ENCODE data around the gene RASA3. TPM values are rescaled to one million over a fixed set of nuclear protein-coding genes. Genes with fewer than 3 reads are reported as not detected.

RASA3 gene
- total and polyA plus RNA-seq, 2 donors (not counting 3 experiments of a cell fraction or from before 2014, with no cell fraction given): 26.5 to 53.8 TPM

- no peaks in the 10 kb centered on the region for H4K20me1 ChIP-seq (replicated peaks; ENCODE audit: control insufficient read depth, extremely low read depth, insufficient read depth, low read length)
- H3K27me3 ChIP-seq (ENCODE audit: control insufficient read depth in 2 of 2, insufficient read depth in 2 of 2, low read length in 2 of 2): peaks cover 0 to 3% of the 10 kb centered on the region in 2 experiments
- H3K4me3 ChIP-seq (replicated peaks in 1 of 3; ENCODE audit: insufficient read depth in 1 of 3, low read depth in 1 of 3, low read length in 3 of 3): no peak overlapping the region
- dilution Hi-C loops (cut with MboI; ENCODE audit: extremely low pct_ligation_motif_present, low sequenced_read_pairs) (no loop called here), intact Hi-C loops (cut with micrococcal nuclease) (loop anchor here (5.0 kb wide), 1 partner anchor 78 kb away; the partner anchor contains the start of gene GAS6)
- H3K4me2 ChIP-seq (ENCODE audit: insufficient read depth, low read length): no peak overlapping the region
- no peak overlapping the region for H2AFZ ChIP-seq (ENCODE audit: low read depth, low read length)
- H3K9ac ChIP-seq (replicated peaks; ENCODE audit: extremely low read depth, insufficient read depth, low read length): no peak overlapping the region
- TF ChIP-seq, protein P1, sequence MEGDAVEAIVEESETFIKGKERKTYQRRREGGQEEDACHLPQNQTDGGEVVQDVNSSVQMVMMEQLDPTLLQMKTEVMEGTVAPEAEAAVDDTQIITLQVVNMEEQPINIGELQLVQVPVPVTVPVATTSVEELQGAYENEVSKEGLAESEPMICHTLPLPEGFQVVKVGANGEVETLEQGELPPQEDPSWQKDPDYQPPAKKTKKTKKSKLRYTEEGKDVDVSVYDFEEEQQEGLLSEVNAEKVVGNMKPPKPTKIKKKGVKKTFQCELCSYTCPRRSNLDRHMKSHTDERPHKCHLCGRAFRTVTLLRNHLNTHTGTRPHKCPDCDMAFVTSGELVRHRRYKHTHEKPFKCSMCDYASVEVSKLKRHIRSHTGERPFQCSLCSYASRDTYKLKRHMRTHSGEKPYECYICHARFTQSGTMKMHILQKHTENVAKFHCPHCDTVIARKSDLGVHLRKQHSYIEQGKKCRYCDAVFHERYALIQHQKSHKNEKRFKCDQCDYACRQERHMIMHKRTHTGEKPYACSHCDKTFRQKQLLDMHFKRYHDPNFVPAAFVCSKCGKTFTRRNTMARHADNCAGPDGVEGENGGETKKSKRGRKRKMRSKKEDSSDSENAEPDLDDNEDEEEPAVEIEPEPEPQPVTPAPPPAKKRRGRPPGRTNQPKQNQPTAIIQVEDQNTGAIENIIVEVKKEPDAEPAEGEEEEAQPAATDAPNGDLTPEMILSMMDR (IDR thresholded peaks at IDR 0.05; ENCODE audit: extremely low read depth in 1 of 2, insufficient read depth in 1 of 2, low read depth in 1 of 2, low read length in 2 of 2): no peak
- no peak for TF ChIP-seq JUN (IDR thresholded peaks at IDR 0.05; ENCODE audit: borderline replicate concordance, insufficient read depth, insufficient read length, low read depth)
- no peak for TF ChIP-seq POLR2A (IDR thresholded peaks at IDR 0.05; ENCODE audit: low read depth, low read length)
- no peak for TF ChIP-seq FOS (IDR thresholded peaks at IDR 0.05; ENCODE audit: borderline replicate concordance, insufficient read depth, low read length)
- no peak for TF ChIP-seq EZH2 (IDR thresholded peaks at IDR 0.05; ENCODE audit: borderline replicate concordance, low read depth, low read length, severe bottlenecking)
- TF ChIP-seq MYC (IDR thresholded peaks at IDR 0.05; ENCODE audit: low read depth, low read length): no peak
- TF ChIP-seq MAX (IDR thresholded peaks at IDR 0.05; ENCODE audit: insufficient read depth, insufficient read length): no peak
- TF ChIP-seq GATA2 (IDR thresholded peaks at IDR 0.05; ENCODE audit: insufficient read depth, insufficient read length, low read depth, low read length): no peak
- TF ChIP-seq POLR2AphosphoS5 (IDR thresholded peaks at IDR 0.05; ENCODE audit: insufficient read depth, low read depth, low read length): no peak
- POLR2A ChIA-PET: no interaction called here
- DNase-seq (ENCODE audit: low read depth, low spot score) (no peak), FAIRE-seq (no peak)
- no peaks in the 10 kb centered on the region for H3K79me2 ChIP-seq (ENCODE audit: control insufficient read depth, insufficient read depth, low read length)
- no TSS peak for BruUV-seq (replicated peaks)
- H3K9me3 ChIP-seq (replicated peaks; ENCODE audit: control insufficient read depth, insufficient read depth, low read length): no peaks in the 10 kb centered on the region
- no peaks in the 10 kb centered on the region for H3K4me1 ChIP-seq (ENCODE audit: control insufficient read depth, extremely low read depth, insufficient read depth, low read length)
- H3K9me1 ChIP-seq (replicated peaks; ENCODE audit: control insufficient read depth, extremely low read depth, insufficient read depth, low read length): no peaks in the 10 kb centered on the region
- no peak overlapping the region for H3K27ac ChIP-seq (ENCODE audit: insufficient read depth, low read depth, low read length)
- CTCF ChIA-PET: no interaction called here
- no peaks in the 10 kb centered on the region for H3K36me3 ChIP-seq (ENCODE audit: control insufficient read depth in 2 of 2, extremely low read depth in 1 of 2, insufficient read depth in 2 of 2, low read length in 2 of 2)
Observed at GRCh38 chr13:113939944-113940297, 192.5 kb downstream of the RASA3 start.

Measured in endothelial cell of umbilical vein (primary cell).